Esophagus squamous epithelium (tissue), 4 donors: Measurements from ENCODE around the gene GNA14.

ENCODE experiments used
- CTCF ChIP-seq, 6 experiments: fragments of 450-650 bp in 4 of 6; fragments of 200-600 bp in 2 of 6; sonication (generic) in 2 of 6; IDR thresholded peaks; one replicate each; pipeline ENCODE4 v1.5.1; 2016 to 2019; ENCODE audit warnings: antibody characterized with exemption in 6 of 6, mild to moderate bottlenecking in 4 of 6, moderate library complexity in 4 of 6
- POLR2A ChIP-seq, 4 donors: fragments of 450-650 bp; IDR thresholded peaks; one replicate each; pipeline ENCODE4 v1.6.1; 2017; ENCODE audit warnings: antibody characterized with exemption in 4 of 4, mild to moderate bottlenecking in 4 of 4, moderate library complexity in 3 of 4

DNA sequence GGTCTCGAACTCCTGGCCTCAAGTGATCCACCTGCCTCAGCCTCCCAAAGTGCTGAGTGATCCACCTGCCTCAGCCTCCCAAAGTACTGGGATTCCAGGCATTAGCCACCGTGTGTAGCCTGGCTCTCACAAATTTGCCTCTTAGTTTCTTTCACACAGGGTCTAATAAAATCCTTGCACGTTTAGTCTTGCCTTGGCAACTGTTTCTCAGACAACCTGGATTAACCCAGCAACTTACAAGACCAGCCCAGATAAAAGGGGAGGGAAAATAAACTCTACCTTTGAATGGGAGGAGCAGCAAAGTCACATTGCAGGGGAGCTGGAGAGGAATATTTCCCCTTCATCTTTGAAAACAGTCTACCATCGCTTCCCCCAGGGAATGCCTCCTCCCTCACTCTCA, 29.3 kb upstream of the GNA14 start:
- TF ChIP-seq CTCF (IDR thresholded peaks at IDR 0.05): no peak
- TF ChIP-seq POLR2A (IDR thresholded peaks at IDR 0.05): no peak
